WTC11 (cell line): ENCODE results near the gene ZFHX3. TPM values are rescaled to one million over a fixed set of nuclear protein-coding genes. Genes with fewer than 3 reads are reported as not detected.

Source experiments
- ATAC-seq: fragments of 200-7000 bp; cut with Tn5 transposase; 2 replicates; pipeline ENCODE4 v1.10.0; 2021; ENCODE audit warnings: mild to moderate bottlenecking, moderate library complexity
- CTCF ChIA-PET: fragments of 300-600 bp; sonication (Branson Sonifier 250); formaldehyde crosslinking; loops from one replicate; lab custom pipeline; 2021; ENCODE audit warnings: antibody characterized with exemption; lab: Charles Lee
- POLR2A ChIA-PET: fragments of 350-600 bp; sonication (Branson Sonifier 250); formaldehyde crosslinking; loops from one replicate; lab custom pipeline; 2021; ENCODE audit warnings: antibody characterized with exemption; lab: Charles Lee
- DNase-seq: peaks from one replicate; pipeline ENCODE4 v3.0.0; 2021; ENCODE audit warnings: low spot score
- H3K27ac Mint-ChIP-seq: 2 replicates; pipeline ENCODE4 v1.8.0; 2021; ENCODE audit warnings: mixed read lengths
- H3K27me3 Mint-ChIP-seq: 2 replicates; pipeline ENCODE4 v1.8.0; 2021; ENCODE audit warnings: low read depth, mild to moderate bottlenecking, moderate library complexity, mixed read lengths
- H3K36me3 Mint-ChIP-seq: 2 replicates; pipeline ENCODE4 v1.8.0; 2021; ENCODE audit warnings: mixed read lengths
- H3K4me1 Mint-ChIP-seq: 2 replicates; pipeline ENCODE4 v1.8.0; 2022; ENCODE audit warnings: mixed read lengths
- H3K4me3 Mint-ChIP-seq: 2 replicates; pipeline ENCODE4 v1.8.0; 2021; ENCODE audit warnings: mild to moderate bottlenecking, moderate library complexity, mixed read lengths
- H3K9me3 Mint-ChIP-seq: 2 replicates; pipeline ENCODE4 v1.8.0; 2021; ENCODE audit warnings: mixed read lengths
- ATF1 ChIP-seq: sonication (generic); formaldehyde crosslinking; IDR thresholded peaks from 2 replicates; pipeline ENCODE4 v1.8.1; 2023; ENCODE audit warnings: mild to moderate bottlenecking, moderate library complexity, missing genetic modification reagents
- CBFB ChIP-seq: sonication (generic); formaldehyde crosslinking; IDR thresholded peaks from 2 replicates; pipeline ENCODE4 v1.8.1; 2022; ENCODE audit warnings: mild to moderate bottlenecking, low read depth, missing genetic modification reagents
- ELF4 ChIP-seq: sonication (generic); formaldehyde crosslinking; IDR thresholded peaks from 2 replicates; pipeline ENCODE4 v1.8.1; 2022; ENCODE audit warnings: low read depth, mild to moderate bottlenecking, moderate library complexity, missing genetic modification reagents
- GRHL2 ChIP-seq: fragments of 250-450 bp; sonication (Bioruptor Pico); IDR thresholded peaks from 2 replicates; pipeline ENCODE4 v1.8.0; 2022; ENCODE audit warnings: mild to moderate bottlenecking, moderate library complexity; ENCODE audit not compliant: insufficient replicate concordance, severe bottlenecking
- NR1H2 ChIP-seq: sonication (generic); formaldehyde crosslinking; IDR thresholded peaks from 2 replicates; pipeline ENCODE4 v1.9.0; 2021; ENCODE audit warnings: mild to moderate bottlenecking, moderate library complexity, missing genetic modification reagents
- RELA ChIP-seq: sonication (generic); formaldehyde crosslinking; IDR thresholded peaks from 2 replicates; pipeline ENCODE4 v1.8.1; 2022; ENCODE audit warnings: missing genetic modification reagents, mild to moderate bottlenecking, borderline replicate concordance
- SMAD3 ChIP-seq: sonication (generic); formaldehyde crosslinking; IDR thresholded peaks from 2 replicates; pipeline ENCODE4 v1.8.0; 2022; ENCODE audit warnings: missing genetic modification reagents, mild to moderate bottlenecking, borderline replicate concordance
- ZNF121 ChIP-seq: sonication (generic); formaldehyde crosslinking; IDR thresholded peaks from 2 replicates; pipeline ENCODE4 v1.8.0; 2023; ENCODE audit warnings: missing genetic modification reagents
- ZNF263 ChIP-seq: sonication (generic); formaldehyde crosslinking; IDR thresholded peaks from 2 replicates; pipeline ENCODE4 v1.8.1; 2022; ENCODE audit warnings: low read depth, mild to moderate bottlenecking, moderate library complexity, missing genetic modification reagents
- total RNA-seq: library from RNA; stranded (reverse); gene quantifications from 3 replicates; pipeline ENCODE4 v1.2.3, GENCODE V29; 2021
- TF ChIP-seq, protein P1 (sequence below): sonication (generic); formaldehyde crosslinking; IDR thresholded peaks from 2 replicates; pipeline ENCODE4 v1.8.0; 2023; ENCODE audit warnings: missing genetic modification reagents, mild to moderate bottlenecking, borderline replicate concordance
- TF ChIP-seq, protein P2 (sequence below): sonication (generic); formaldehyde crosslinking; IDR thresholded peaks from 2 replicates; pipeline ENCODE4 v1.8.1; 2023; ENCODE audit warnings: mild to moderate bottlenecking, missing genetic modification reagents, moderate library complexity
- TF ChIP-seq, protein P3 (sequence below): fragments of 250-450 bp; sonication (Bioruptor Pico); IDR thresholded peaks from 2 replicates; pipeline ENCODE4 v1.8.0; 2021; ENCODE audit warnings: mild to moderate bottlenecking
- TF ChIP-seq, protein P4 (sequence below): sonication (generic); formaldehyde crosslinking; IDR thresholded peaks from 2 replicates; pipeline ENCODE4 v1.8.1; 2023; ENCODE audit warnings: mild to moderate bottlenecking, missing genetic modification reagents
- TF ChIP-seq, protein P5 (sequence below): sonication (generic); formaldehyde crosslinking; IDR thresholded peaks from 2 replicates; pipeline ENCODE4 v1.8.0; 2023; ENCODE audit warnings: missing genetic modification reagents
- TF ChIP-seq, protein P6 (sequence below): fragments of 250-450 bp; sonication (Bioruptor Pico); conservative IDR thresholded peaks from 2 replicates; pipeline ENCODE4 v1.9.0; 2021; ENCODE audit warnings: mild to moderate bottlenecking

Gene ZFHX3
- total RNA-seq, 1 experiment from 2014 or later, result 5.7 TPM

DNA sequence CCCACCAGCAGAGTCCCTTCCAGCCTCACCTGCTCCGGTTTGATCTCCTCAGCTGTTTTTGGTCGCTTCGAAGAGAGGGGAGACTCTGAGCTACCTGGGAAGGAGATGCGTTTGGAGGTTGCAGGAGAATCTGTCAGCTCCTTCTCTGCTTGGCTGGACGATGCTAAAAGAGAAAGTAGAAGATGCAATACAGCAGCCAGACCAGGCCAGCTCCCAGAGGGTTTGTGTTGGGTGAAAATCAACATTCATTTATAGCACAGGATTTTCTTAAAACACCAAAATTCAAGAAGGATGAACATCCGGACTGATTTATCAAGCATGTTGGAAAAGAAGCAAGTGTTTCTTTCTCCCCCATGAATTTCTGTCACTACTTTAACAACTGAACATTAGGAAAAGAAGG lies 236.1 kb downstream of the ZFHX3 start (continued):
- TF ChIP-seq, protein P1, sequence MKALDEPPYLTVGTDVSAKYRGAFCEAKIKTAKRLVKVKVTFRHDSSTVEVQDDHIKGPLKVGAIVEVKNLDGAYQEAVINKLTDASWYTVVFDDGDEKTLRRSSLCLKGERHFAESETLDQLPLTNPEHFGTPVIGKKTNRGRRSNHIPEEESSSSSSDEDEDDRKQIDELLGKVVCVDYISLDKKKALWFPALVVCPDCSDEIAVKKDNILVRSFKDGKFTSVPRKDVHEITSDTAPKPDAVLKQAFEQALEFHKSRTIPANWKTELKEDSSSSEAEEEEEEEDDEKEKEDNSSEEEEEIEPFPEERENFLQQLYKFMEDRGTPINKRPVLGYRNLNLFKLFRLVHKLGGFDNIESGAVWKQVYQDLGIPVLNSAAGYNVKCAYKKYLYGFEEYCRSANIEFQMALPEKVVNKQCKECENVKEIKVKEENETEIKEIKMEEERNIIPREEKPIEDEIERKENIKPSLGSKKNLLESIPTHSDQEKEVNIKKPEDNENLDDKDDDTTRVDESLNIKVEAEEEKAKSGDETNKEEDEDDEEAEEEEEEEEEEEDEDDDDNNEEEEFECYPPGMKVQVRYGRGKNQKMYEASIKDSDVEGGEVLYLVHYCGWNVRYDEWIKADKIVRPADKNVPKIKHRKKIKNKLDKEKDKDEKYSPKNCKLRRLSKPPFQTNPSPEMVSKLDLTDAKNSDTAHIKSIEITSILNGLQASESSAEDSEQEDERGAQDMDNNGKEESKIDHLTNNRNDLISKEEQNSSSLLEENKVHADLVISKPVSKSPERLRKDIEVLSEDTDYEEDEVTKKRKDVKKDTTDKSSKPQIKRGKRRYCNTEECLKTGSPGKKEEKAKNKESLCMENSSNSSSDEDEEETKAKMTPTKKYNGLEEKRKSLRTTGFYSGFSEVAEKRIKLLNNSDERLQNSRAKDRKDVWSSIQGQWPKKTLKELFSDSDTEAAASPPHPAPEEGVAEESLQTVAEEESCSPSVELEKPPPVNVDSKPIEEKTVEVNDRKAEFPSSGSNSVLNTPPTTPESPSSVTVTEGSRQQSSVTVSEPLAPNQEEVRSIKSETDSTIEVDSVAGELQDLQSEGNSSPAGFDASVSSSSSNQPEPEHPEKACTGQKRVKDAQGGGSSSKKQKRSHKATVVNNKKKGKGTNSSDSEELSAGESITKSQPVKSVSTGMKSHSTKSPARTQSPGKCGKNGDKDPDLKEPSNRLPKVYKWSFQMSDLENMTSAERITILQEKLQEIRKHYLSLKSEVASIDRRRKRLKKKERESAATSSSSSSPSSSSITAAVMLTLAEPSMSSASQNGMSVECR (CRISPR knock-in tag), result no peak
- TF ChIP-seq, protein P2, sequence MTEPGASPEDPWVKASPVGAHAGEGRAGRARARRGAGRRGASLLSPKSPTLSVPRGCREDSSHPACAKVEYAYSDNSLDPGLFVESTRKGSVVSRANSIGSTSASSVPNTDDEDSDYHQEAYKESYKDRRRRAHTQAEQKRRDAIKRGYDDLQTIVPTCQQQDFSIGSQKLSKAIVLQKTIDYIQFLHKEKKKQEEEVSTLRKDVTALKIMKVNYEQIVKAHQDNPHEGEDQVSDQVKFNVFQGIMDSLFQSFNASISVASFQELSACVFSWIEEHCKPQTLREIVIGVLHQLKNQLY (CRISPR knock-in tag), result no peak
- TF ChIP-seq SMAD3 (CRISPR knock-in tag), result no peak
- TF ChIP-seq CBFB (CRISPR knock-in tag), result no peak
- no peak for TF ChIP-seq RELA (CRISPR knock-in tag)
- TF ChIP-seq, protein P3, sequence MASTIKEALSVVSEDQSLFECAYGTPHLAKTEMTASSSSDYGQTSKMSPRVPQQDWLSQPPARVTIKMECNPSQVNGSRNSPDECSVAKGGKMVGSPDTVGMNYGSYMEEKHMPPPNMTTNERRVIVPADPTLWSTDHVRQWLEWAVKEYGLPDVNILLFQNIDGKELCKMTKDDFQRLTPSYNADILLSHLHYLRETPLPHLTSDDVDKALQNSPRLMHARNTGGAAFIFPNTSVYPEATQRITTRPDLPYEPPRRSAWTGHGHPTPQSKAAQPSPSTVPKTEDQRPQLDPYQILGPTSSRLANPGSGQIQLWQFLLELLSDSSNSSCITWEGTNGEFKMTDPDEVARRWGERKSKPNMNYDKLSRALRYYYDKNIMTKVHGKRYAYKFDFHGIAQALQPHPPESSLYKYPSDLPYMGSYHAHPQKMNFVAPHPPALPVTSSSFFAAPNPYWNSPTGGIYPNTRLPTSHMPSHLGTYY (CRISPR knock-in tag), result no peak

DNA sequence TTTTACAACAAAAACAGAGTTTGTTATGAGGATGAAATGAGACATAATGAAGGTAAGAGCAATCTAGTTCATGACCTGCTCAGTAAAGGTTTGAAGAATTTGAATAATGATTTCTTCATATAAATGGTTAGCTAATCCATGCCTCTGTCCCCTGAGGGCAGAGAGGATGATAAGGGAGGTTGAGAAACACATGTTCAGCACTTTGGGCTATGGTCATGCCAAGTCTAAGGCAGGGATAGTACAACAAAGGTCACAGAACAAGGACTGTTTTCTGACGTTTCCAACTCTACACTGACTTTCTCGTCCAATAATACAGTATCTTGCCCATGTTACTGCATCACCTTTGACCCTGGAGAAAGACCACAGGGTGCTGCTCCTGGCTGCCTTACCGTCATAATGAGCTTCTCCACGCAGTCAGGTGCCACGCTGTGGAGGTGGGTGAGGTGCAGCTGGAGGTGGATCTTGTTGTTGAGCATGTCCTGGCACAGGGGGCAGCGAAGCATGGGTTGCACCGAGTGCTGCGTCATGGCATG lies 236.7 kb downstream of the ZFHX3 start:
- Mint-ChIP-seq H3K4me3 (no peak overlapping the region), H3K36me3 (no peaks in the 10 kb centered on the region), H3K4me1 (peaks cover 11% of the 10 kb centered on the region), H3K9me3 (no peaks in the 10 kb centered on the region), H3K27me3 (no peaks in the 10 kb centered on the region), H3K27ac (no peak overlapping the region)
- CTCF ChIA-PET, result interaction anchor here (0.8 to 2.2 kb wide), 2 partner anchors 21 to 46 kb away, joined by 4 to 13 read pairs; no protein-coding TSS in a partner anchor
- ATAC-seq (no peak), DNase-seq (no peak)
- POLR2A ChIA-PET, result no interaction called here
- TF ChIP-seq, protein P2 (CRISPR knock-in tag), result no peak

DNA sequence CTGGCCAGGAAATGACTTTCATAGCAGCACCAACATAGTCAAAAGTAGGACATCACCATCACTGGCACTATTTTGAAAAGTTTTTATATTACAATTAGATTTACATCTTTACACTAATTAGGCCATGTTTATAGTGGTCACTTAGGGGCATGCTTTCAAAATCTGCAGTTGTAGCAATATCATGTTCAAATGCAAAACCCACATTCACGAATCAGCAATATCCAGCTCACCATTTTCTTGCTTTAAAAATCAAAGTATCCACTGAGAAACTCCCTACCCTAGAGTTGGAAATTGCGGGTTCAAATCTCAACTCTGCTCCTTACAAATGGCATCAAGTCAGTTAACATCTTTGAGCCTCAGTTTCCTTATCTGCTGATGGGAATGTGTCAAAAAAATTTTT lies 237.4 kb downstream of the ZFHX3 start:
- H3K27me3 Mint-ChIP-seq, result no peaks in the 10 kb centered on the region
- POLR2A ChIA-PET, result interaction anchor here (0.5 kb wide), 1 partner anchor 97 kb away, joined by 3 read pairs; no protein-coding TSS in a partner anchor
- peaks cover 11% of the 10 kb centered on the region for H3K4me1 Mint-ChIP-seq
- H3K36me3 Mint-ChIP-seq, result no peaks in the 10 kb centered on the region
- H3K27ac Mint-ChIP-seq, result no peak overlapping the region
- no peak overlapping the region for H3K4me3 Mint-ChIP-seq
- ATAC-seq, result no peak
- H3K9me3 Mint-ChIP-seq, result no peaks in the 10 kb centered on the region
- CTCF ChIA-PET, result no interaction called here
- DNase-seq, result no peak
- TF ChIP-seq, protein P1 (CRISPR knock-in tag), result no peak
- TF ChIP-seq ZNF263 (no peak), NR1H2 (CRISPR knock-in tag) (no peak), GRHL2 (no peak), ELF4 (CRISPR knock-in tag) (no peak), ATF1 (no peak), RELA (CRISPR knock-in tag) (no peak), ZNF121 (no peak)
- TF ChIP-seq, protein P4, sequence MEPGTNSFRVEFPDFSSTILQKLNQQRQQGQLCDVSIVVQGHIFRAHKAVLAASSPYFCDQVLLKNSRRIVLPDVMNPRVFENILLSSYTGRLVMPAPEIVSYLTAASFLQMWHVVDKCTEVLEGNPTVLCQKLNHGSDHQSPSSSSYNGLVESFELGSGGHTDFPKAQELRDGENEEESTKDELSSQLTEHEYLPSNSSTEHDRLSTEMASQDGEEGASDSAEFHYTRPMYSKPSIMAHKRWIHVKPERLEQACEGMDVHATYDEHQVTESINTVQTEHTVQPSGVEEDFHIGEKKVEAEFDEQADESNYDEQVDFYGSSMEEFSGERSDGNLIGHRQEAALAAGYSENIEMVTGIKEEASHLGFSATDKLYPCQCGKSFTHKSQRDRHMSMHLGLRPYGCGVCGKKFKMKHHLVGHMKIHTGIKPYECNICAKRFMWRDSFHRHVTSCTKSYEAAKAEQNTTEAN (CRISPR knock-in tag), result no peak
- TF ChIP-seq, protein P5, sequence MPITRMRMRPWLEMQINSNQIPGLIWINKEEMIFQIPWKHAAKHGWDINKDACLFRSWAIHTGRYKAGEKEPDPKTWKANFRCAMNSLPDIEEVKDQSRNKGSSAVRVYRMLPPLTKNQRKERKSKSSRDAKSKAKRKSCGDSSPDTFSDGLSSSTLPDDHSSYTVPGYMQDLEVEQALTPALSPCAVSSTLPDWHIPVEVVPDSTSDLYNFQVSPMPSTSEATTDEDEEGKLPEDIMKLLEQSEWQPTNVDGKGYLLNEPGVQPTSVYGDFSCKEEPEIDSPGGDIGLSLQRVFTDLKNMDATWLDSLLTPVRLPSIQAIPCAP (CRISPR knock-in tag), result no peak
- TF ChIP-seq, protein P6, sequence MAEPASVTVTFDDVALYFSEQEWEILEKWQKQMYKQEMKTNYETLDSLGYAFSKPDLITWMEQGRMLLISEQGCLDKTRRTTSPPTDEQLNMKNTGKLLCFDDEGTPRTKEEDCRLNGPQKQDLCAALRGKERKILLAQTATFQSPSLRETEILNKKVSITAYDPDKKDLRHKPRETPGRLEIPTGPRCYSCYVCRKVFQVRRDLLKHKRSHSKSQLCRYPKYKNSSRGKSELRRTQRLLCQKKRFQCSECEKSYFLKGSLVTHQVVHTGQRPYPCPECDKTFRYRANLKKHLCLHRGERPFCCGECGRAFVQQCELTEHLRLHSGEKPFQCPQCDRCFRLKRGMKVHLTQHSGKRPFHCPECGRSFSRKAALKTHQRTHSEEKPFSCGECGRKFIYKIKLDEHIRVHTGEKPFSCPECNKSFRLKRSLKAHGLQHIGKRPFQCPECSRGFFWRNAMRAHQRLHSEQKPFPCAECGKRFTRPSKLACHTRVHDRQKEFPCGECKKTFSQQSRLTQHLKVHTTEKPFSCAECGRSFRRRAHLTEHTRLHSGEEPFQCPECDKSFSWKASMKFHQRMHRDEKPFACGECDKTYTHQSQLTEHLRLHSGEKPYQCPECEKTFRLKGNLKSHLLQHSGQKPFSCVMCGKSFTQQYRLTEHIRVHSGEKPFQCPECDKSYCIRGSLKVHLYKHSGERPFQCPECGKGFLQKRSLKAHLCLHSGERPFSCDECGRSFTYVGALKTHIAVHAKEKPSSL, result no peak
